DOHH2 (cell line): ENCODE measurements around the gene CLSTN1.

ENCODE experiments used
- H3F3A ChIP-seq: fragments of 200-600 bp; sonication (generic), shearing (Covaris generic); 2 replicates; pipeline ENCODE4 v1.6.0; 2016; ENCODE audit warnings: antibody characterized with exemption, mild to moderate bottlenecking; ENCODE audit not compliant: control insufficient read depth, insufficient read depth
- H3K27ac ChIP-seq: fragments of 200-600 bp; sonication (generic); 2 replicates; pipeline ENCODE4 v1.5.1; 2014; ENCODE audit warnings: low read depth, mild to moderate bottlenecking, low read length, moderate library complexity
- H3K27me3 ChIP-seq: fragments of 200-600 bp; sonication (generic); 2 replicates; pipeline ENCODE4 v1.6.1; 2014; ENCODE audit warnings: mild to moderate bottlenecking, low read length, mixed read lengths; ENCODE audit not compliant: control insufficient read depth
- H3K36me3 ChIP-seq: fragments of 200-600 bp; sonication (generic); 2 replicates; pipeline ENCODE4 v1.6.1; 2014; ENCODE audit warnings: mild to moderate bottlenecking, low read length, moderate library complexity, mixed read lengths; ENCODE audit not compliant: control insufficient read depth
- H3K4me1 ChIP-seq: fragments of 200-600 bp; sonication (generic); 2 replicates; pipeline ENCODE4 v1.6.1; 2014; ENCODE audit warnings: mild to moderate bottlenecking, low read length, mixed read lengths; ENCODE audit not compliant: control insufficient read depth
- H3K4me2 ChIP-seq: fragments of 200-600 bp; sonication (generic); 2 replicates; pipeline ENCODE4 v1.6.0; 2014; ENCODE audit warnings: mild to moderate bottlenecking, low read length, moderate library complexity
- H3K4me3 ChIP-seq: fragments of 200-600 bp; sonication (generic); 2 replicates; pipeline ENCODE4 v1.5.1; 2014; ENCODE audit warnings: mild to moderate bottlenecking, low read length, mixed read lengths
- H3K79me2 ChIP-seq: fragments of 200-600 bp; sonication (generic); 2 replicates; pipeline ENCODE4 v1.6.1; 2014; ENCODE audit warnings: mild to moderate bottlenecking, low read length, mixed read lengths; ENCODE audit not compliant: control insufficient read depth
- H3K9me2 ChIP-seq: fragments of 200-600 bp; sonication (generic); replicated peaks from 2 replicates; pipeline ENCODE4 v1.6.1; 2014; ENCODE audit warnings: mild to moderate bottlenecking, low read length, mixed read lengths; ENCODE audit not compliant: control insufficient read depth
- H3K9me3 ChIP-seq: fragments of 200-600 bp; sonication (generic); 2 replicates; pipeline ENCODE4 v1.6.1; 2014; ENCODE audit warnings: antibody characterized with exemption, low read length, mixed read lengths; ENCODE audit not compliant: control insufficient read depth, insufficient read depth
- H4K20me1 ChIP-seq: fragments of 200-600 bp; sonication (generic); 2 replicates; pipeline ENCODE4 v1.6.0; 2014; ENCODE audit warnings: low read depth, mild to moderate bottlenecking, antibody characterized with exemption, low read length, moderate library complexity; ENCODE audit not compliant: control insufficient read depth, insufficient read depth
- EZH2phosphoT487 ChIP-seq: fragments of 200-600 bp; sonication (generic); IDR thresholded peaks from 2 replicates; pipeline ENCODE4 v1.6.1; 2017; ENCODE audit warnings: borderline replicate concordance, mild to moderate bottlenecking, antibody characterized with exemption, low read length, moderate library complexity, mixed read lengths
- TF ChIP-seq, protein P1 (sequence below): fragments of 200-600 bp; sonication (generic); IDR thresholded peaks from one replicate; pipeline ENCODE4 v1.5.1; 2014; ENCODE audit warnings: antibody characterized with exemption, mild to moderate bottlenecking, low read depth, low read length; ENCODE audit not compliant: poor library complexity, severe bottlenecking

The CLSTN1 gene

DNA sequence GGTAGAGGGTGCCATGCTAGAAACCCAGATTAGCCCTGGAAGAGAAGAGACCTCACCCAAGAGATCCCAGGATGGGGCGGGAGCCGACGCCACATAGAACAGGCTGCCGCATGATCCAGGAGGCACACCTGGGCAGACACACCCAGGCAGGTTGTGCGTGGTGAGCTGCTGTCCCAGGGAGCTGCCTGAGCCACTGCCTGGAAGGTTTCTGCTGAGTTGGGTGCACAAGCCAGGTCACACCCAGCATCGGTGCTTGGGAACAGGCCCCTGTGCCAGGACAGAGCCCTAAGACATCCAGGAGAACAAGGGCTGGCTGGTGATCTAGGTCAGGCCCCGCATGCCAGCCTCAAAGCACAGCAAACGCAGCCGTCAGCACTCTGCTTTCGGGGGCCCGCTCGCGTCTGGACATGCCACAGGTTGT is 46.1 kb upstream of the CLSTN1 start:
- no peaks in the 10 kb centered on the region for H3K9me3 ChIP-seq
- H3K36me3 ChIP-seq = no peaks in the 10 kb centered on the region
- no peaks in the 10 kb centered on the region for H4K20me1 ChIP-seq
- H3K79me2 ChIP-seq = no peaks in the 10 kb centered on the region
- no peaks in the 10 kb centered on the region for H3K9me2 ChIP-seq
- no peak overlapping the region for H3K4me2 ChIP-seq
- no peak overlapping the region for H3K4me3 ChIP-seq
- no peak overlapping the region for H3K27ac ChIP-seq
- H3F3A ChIP-seq = peaks cover 12% of the 10 kb centered on the region
- H3K4me1 ChIP-seq = peaks cover 66% of the 10 kb centered on the region
- H3K27me3 ChIP-seq = no peaks in the 10 kb centered on the region
- TF ChIP-seq, protein P1, sequence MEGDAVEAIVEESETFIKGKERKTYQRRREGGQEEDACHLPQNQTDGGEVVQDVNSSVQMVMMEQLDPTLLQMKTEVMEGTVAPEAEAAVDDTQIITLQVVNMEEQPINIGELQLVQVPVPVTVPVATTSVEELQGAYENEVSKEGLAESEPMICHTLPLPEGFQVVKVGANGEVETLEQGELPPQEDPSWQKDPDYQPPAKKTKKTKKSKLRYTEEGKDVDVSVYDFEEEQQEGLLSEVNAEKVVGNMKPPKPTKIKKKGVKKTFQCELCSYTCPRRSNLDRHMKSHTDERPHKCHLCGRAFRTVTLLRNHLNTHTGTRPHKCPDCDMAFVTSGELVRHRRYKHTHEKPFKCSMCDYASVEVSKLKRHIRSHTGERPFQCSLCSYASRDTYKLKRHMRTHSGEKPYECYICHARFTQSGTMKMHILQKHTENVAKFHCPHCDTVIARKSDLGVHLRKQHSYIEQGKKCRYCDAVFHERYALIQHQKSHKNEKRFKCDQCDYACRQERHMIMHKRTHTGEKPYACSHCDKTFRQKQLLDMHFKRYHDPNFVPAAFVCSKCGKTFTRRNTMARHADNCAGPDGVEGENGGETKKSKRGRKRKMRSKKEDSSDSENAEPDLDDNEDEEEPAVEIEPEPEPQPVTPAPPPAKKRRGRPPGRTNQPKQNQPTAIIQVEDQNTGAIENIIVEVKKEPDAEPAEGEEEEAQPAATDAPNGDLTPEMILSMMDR = no peak
- no peak for TF ChIP-seq EZH2phosphoT487

DNA sequence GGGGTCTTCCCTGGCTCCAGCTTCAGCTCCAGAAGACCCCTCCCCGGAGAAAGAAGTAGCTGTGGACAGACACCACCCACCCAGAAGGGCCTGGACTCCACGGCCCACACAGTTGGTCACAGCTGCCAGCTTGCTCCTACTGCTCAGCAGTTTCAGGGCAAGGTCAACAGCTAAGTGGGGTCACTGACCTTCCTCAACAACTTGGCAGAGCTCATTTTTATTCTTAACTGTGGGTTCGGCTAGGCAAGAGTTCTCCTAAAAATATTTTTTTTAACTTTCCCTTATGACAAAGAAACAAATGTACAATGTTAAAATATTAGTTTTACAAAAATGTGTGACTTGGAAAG is 44.5 kb upstream of the CLSTN1 start:
- Histone ChIP-seq H3K9me3 (no peaks in the 10 kb centered on the region), H4K20me1 (no peaks in the 10 kb centered on the region), H3K36me3 (no peaks in the 10 kb centered on the region), H3K27me3 (no peaks in the 10 kb centered on the region), H3K9me2 (no peaks in the 10 kb centered on the region), H3K4me2 (no peak overlapping the region), H3K4me1 (peaks cover 70% of the 10 kb centered on the region), H3K27ac (no peak overlapping the region), H3K79me2 (no peaks in the 10 kb centered on the region), H3K4me3 (no peak overlapping the region), H3F3A (peaks cover 19% of the 10 kb centered on the region)
- TF ChIP-seq EZH2phosphoT487 = no peak
- TF ChIP-seq, protein P1 = no peak

GRCh38 chr1:9867408-9868243 is 43.9 kb upstream of the CLSTN1 start:
- Histone ChIP-seq H3K4me2 (peak overlapping the region; percentile 25), H3K36me3 (no peaks in the 10 kb centered on the region), H3K79me2 (no peaks in the 10 kb centered on the region), H3F3A (peaks cover 23% of the 10 kb centered on the region), H3K9me2 (no peaks in the 10 kb centered on the region), H3K4me3 (no peak overlapping the region), H3K27ac (peak overlapping the region; percentile 99; the same call in 1 of the 2 replicates), H3K27me3 (no peaks in the 10 kb centered on the region), H3K9me3 (no peaks in the 10 kb centered on the region), H4K20me1 (no peaks in the 10 kb centered on the region), H3K4me1 (peaks cover 73% of the 10 kb centered on the region)
- no peak for TF ChIP-seq EZH2phosphoT487
- TF ChIP-seq, protein P1 = peak; percentile 98
